Breast epithelium (tissue), 3 donors: ENCODE results near the gene PLEKHF1.

Experiments
- POLR2A ChIP-seq: fragments of 450-650 bp; IDR thresholded peaks from one replicate; pipeline ENCODE4 v1.6.1; 2016; ENCODE audit warnings: antibody characterized with exemption, mild to moderate bottlenecking, moderate library complexity
- POLR2AphosphoS5 ChIP-seq, 3 donors: sonication (generic); formaldehyde crosslinking; IDR thresholded peaks; one replicate each; pipeline ENCODE4 v1.6.1; 2017; ENCODE audit warnings: antibody characterized with exemption in 3 of 3
- TF ChIP-seq, protein P1 (sequence below), 3 donors: fragments of 450-650 bp; IDR thresholded peaks; one replicate each; pipeline ENCODE4 v1.5.1; 2016 to 2017; ENCODE audit warnings: antibody characterized with exemption in 3 of 3, mild to moderate bottlenecking in 3 of 3, moderate library complexity in 3 of 3

DNA sequence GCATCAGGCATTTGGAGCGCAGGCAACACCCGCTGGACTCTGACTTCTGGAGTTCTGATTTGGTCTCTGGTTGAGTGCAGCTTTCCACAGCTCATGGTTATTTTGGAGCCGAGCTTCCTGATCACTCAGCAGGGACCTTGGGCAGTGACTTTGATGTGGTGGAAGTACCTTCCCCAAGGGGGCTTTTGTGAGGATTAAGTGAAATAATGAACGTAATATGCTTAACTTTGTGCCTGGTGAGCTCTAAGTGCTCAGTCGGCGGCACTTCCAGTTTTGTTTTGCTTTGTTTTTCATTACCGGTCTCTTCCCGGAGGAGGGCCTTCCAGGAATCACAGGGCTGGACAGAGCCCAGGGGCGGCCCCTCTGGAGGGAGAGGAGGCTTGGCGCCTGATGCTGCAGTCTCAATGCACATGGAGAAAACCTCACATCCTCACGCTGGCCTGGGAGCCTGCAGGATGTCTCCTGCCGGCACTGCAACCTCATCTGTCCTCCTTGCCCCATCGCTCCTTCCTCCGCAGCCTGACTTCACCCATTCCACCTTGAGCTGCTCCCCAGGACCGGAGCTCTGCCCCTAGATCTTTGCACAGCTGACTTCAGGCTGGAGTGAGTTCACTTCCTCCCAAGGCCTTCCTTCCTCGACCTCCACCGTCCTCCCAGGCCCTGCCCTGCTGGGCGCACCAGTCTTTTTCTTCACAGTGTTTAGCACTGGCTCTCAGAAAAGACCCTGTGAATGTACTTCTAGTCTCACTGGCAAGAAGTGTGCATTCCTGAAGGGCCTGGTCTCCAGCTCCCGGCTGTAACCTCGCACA, 1.5 kb downstream of the PLEKHF1 start:
- TF ChIP-seq, protein P1, sequence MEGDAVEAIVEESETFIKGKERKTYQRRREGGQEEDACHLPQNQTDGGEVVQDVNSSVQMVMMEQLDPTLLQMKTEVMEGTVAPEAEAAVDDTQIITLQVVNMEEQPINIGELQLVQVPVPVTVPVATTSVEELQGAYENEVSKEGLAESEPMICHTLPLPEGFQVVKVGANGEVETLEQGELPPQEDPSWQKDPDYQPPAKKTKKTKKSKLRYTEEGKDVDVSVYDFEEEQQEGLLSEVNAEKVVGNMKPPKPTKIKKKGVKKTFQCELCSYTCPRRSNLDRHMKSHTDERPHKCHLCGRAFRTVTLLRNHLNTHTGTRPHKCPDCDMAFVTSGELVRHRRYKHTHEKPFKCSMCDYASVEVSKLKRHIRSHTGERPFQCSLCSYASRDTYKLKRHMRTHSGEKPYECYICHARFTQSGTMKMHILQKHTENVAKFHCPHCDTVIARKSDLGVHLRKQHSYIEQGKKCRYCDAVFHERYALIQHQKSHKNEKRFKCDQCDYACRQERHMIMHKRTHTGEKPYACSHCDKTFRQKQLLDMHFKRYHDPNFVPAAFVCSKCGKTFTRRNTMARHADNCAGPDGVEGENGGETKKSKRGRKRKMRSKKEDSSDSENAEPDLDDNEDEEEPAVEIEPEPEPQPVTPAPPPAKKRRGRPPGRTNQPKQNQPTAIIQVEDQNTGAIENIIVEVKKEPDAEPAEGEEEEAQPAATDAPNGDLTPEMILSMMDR (IDR thresholded peaks at IDR 0.05): no peak
- TF ChIP-seq POLR2AphosphoS5 (IDR thresholded peaks at IDR 0.05) (peak in 2 of 3 donors; percentile 12 to 46), POLR2A (no peak)
